Ectodermal cell (in vitro differentiated cells): ENCODE measurements around the gene TUB.

Source experiments
- H3K27ac ChIP-seq: 2 replicates; pipeline ENCODE4 v1.7.0; 2013; ENCODE audit warnings: mild to moderate bottlenecking, low read depth, low read length; ENCODE audit not compliant: insufficient read depth, poor library complexity, severe bottlenecking
- H3K27me3 ChIP-seq: 2 replicates; pipeline ENCODE4 v1.7.0; 2013; ENCODE audit warnings: mild to moderate bottlenecking, low read length; ENCODE audit not compliant: insufficient read depth, control insufficient read depth, poor library complexity, severe bottlenecking
- H3K36me3 ChIP-seq: one replicate; pipeline ENCODE4 v1.7.0; 2013; ENCODE audit warnings: low read length; ENCODE audit not compliant: control insufficient read depth, insufficient read depth
- H3K4me1 ChIP-seq: one replicate; pipeline ENCODE4 v1.7.0; 2013; ENCODE audit warnings: low read length; ENCODE audit not compliant: control insufficient read depth, insufficient read depth
- H3K4me3 ChIP-seq: 2 replicates; pipeline ENCODE4 v1.7.0; 2013; ENCODE audit warnings: low read depth, low read length, control low read depth; ENCODE audit not compliant: insufficient read depth
- H3K9me3 ChIP-seq: 2 replicates; pipeline ENCODE4 v1.7.0; 2013; ENCODE audit warnings: mild to moderate bottlenecking, low read length, moderate library complexity; ENCODE audit not compliant: control insufficient read depth
- WGBS, 2 experiments: methylation state at CpG; one replicate each; pipeline ENCODE4 v1.1.7; 2013; ENCODE audit warnings: missing lambda C conversion rate in 2 of 2; 5-methylcytosine and 5-hydroxymethylcytosine counted together

Gene TUB

GRCh38 chr11:8060801-8061554 lies 20.0 kb upstream of the TUB start:
- Histone ChIP-seq H3K9me3 (no peaks in the 10 kb centered on the region), H3K4me1 (peaks cover 4% of the 10 kb centered on the region), H3K4me3 (no peak overlapping the region), H3K27me3 (no peaks in the 10 kb centered on the region), H3K27ac (no peak overlapping the region), H3K36me3 (no peaks in the 10 kb centered on the region)
- 90 to 92% methylated on average over 12 of the region's 12 CpGs for WGBS, 2 experiments

GRCh38 chr11:8061555-8062428 lies 19.2 kb upstream of the TUB start:
- Histone ChIP-seq H3K27me3 (no peaks in the 10 kb centered on the region), H3K9me3 (no peaks in the 10 kb centered on the region), H3K36me3 (no peaks in the 10 kb centered on the region), H3K4me3 (no peak overlapping the region), H3K27ac (no peak overlapping the region), H3K4me1 (peaks cover 4% of the 10 kb centered on the region)
- WGBS, 2 experiments, result 92% methylated on average over 22 of the region's 22 CpGs

- H3K9me3 ChIP-seq, result no peaks in the 10 kb centered on the region
- H3K27ac ChIP-seq, result no peak overlapping the region
- WGBS, 2 experiments, result 91 to 93% methylated on average over 13 of the region's 13 CpGs
- peaks cover 4% of the 10 kb centered on the region for H3K4me1 ChIP-seq
- no peaks in the 10 kb centered on the region for H3K36me3 ChIP-seq
- no peaks in the 10 kb centered on the region for H3K27me3 ChIP-seq
- no peak overlapping the region for H3K4me3 ChIP-seq
Observed at GRCh38 chr11:8062781-8063257, 18.2 kb upstream of the TUB start.

DNA sequence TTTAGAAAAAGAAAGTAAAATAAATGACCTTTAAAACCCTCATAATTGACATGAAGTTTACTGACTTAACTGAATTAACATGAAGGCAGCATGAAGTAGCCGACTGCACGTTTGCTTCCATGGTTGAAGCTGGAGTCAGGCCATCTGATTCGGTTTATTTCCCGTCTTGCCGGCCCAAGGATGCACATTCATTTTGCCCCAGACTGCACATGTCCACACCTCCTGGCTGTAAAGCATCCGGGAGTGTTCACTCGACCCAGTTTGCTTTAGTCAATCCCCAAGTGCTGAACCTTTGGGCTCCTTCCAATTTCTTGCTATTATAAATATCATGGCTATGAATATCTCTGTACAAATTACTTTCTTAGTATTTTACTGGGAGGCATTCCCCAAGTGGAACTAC lies 17.7 kb upstream of the TUB start:
- Histone ChIP-seq H3K36me3 (no peaks in the 10 kb centered on the region), H3K9me3 (no peaks in the 10 kb centered on the region), H3K4me1 (peaks cover 4% of the 10 kb centered on the region), H3K4me3 (no peak overlapping the region), H3K27me3 (no peaks in the 10 kb centered on the region), H3K27ac (no peak overlapping the region)
- 92 to 94% methylated on average over 7 of the region's 7 CpGs for WGBS, 2 experiments

DNA sequence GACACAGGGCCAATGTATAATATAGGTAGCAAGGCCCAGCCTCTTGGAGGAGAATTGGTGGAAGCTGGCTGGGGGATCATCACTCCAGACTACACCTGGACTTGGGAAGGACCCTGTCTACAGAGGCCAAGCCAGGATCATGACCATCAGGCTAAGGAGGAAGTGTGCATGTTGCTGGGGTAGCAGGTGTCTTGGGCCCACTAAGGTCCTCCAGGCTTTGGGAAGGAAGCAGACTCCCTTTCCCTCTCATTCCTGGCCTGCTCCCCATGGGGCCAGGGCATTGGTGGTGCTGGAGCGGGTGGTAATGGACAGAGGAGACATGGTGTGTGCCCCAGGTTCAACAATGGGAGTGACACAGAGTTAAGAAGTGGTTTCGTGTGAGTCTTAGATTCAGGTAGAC lies 16.0 kb upstream of the TUB start:
- WGBS, 2 experiments, result 82 to 91% methylated on average over 2 of the region's 2 CpGs
- H3K4me3 ChIP-seq, result no peak overlapping the region
- no peak overlapping the region for H3K27ac ChIP-seq
- H3K4me1 ChIP-seq, result no peaks in the 10 kb centered on the region
- H3K9me3 ChIP-seq, result no peaks in the 10 kb centered on the region
- no peaks in the 10 kb centered on the region for H3K36me3 ChIP-seq
- H3K27me3 ChIP-seq, result no peaks in the 10 kb centered on the region

DNA sequence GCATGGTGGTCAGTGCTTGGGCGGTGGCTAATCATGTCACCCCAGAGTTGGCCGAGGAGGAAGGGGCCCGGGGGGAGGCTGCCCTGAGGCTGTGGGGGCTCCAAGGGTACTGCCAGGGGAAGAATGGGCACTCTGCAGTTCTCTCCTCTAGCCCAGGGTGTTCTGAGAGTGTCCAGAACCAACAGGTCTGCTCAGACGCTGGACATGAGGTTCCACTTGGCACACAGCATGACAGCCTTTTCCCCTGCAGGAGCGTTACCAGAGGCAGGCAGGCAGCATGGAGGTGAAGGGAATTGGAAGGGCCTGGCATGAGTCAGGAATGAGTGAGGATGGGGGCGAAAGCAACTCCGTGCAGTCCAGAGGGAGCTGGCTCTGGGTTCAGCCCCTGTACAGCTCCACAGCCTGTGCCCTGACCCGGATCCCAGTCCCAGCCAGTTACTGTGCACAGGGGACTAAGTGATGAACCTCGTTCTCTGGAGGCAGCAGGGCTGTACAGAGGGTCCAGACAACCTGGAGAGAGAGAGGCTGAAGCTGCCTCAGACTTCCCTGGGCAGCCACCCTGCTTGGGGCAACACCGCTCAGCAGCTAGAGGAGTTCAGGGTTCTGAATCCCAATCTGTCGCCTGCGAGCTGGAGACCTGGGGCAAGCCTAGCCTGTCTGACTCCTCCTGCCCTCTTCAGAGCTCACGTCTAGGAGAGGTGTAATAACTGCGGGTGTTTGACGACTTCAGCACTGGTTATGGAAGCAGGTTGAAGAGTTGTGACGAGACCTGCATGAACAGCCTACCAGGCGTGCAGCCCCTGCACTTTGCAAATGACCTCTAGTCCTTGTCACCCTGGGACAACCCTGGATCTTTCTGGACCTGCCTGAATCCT lies 14.7 kb upstream of the TUB start:
- Histone ChIP-seq H3K27me3 (no peaks in the 10 kb centered on the region), H3K4me1 (no peaks in the 10 kb centered on the region)
- 91% methylated on average over 17 of the region's 17 CpGs for WGBS, 2 experiments

DNA sequence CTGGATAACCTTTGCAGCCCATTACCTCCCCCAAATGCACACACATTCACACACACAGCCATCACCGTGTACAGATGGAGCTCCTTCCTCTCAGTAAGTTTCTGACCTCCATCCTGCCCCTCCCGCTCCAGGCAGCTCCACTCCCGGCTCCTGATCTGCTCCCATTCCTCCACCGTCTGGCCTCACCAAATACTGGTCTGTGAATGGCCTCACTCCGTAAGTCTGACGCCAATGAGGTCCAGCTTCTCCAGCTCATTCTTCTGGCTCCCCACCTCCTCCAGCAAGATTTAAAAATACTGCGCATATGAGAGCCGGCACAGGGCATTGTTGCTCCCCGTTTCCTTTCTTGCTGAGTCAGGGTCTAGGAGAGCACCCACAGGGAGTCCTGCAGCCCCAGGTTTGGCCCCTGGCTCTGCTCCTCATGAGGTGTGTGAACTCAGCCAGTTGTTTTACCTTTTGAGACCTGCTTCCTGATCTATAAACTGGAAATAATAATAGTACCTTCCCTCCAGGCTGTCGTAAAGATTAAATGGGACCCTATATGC lies 14.0 kb upstream of the TUB start:
- no peak overlapping the region for H3K4me3 ChIP-seq
- peaks cover under 1% of the 10 kb centered on the region for H3K4me1 ChIP-seq
- H3K36me3 ChIP-seq, result no peaks in the 10 kb centered on the region
- 80 to 81% methylated on average over 10 of the region's 10 CpGs for WGBS, 2 experiments
- no peak overlapping the region for H3K27ac ChIP-seq
- no peaks in the 10 kb centered on the region for H3K9me3 ChIP-seq
- H3K27me3 ChIP-seq, result peaks cover 6% of the 10 kb centered on the region

More for the DNA sequence above, 14.7 kb upstream of the TUB start:
- Histone ChIP-seq H3K27ac (no peak overlapping the region), H3K9me3 (no peaks in the 10 kb centered on the region), H3K36me3 (no peaks in the 10 kb centered on the region), H3K4me3 (no peak overlapping the region)

DNA sequence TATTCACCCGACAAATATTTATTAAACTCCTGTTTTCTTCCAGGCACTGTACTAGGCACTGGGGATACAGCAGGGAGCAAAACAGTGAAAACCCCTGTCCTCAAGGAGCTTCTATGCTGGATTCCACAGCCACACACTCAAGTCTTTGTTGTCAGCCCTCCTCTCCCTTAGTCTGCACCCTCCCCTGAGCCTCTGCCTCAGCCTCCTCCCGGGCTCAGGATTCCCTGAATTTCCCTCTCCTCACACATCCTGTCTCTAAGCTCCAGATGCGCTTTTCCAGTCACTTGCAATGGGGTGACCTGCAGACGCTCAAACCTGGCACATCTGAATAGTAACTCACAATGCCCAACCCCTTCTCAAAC lies 13.5 kb upstream of the TUB start:
- H3K4me1 ChIP-seq, result peaks cover 6% of the 10 kb centered on the region
- no peak overlapping the region for H3K4me3 ChIP-seq
- H3K36me3 ChIP-seq, result no peaks in the 10 kb centered on the region
- H3K27me3 ChIP-seq, result peaks cover 9% of the 10 kb centered on the region
- no peak overlapping the region for H3K27ac ChIP-seq
- H3K9me3 ChIP-seq, result no peaks in the 10 kb centered on the region
- WGBS, 2 experiments, result 88 to 90% methylated on average over 4 of the region's 4 CpGs

DNA sequence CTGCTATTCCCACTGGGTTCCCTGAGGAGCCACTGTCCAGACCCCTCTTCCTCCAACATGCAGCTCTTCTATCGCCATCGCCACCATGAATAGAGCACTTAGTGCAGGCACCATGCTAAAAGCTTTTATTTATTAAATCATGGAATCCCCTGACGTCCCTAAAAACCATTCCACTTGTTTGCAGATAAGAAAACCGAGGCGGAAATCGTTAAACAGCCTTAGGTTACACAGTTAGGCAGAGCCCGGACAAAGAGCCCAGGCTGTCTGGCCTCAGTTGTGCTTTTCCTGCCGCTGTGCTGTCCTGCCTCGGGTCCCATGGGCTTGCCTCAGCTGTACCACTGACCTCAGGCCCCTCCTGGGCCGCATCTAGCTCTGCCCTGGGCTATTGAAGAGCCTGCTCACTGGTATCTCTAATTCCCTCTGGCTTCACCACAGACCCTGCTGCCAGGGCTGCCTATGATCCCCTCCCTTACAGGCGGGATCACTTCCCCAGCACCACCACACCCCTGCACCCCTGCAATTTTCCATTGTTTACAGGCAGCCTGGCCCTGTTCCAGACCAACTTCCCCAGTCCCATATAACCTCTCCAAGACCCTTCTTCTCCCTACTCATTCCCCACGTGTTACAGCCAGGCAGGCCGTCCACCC lies 13.0 kb upstream of the TUB start:
- peaks cover 9% of the 10 kb centered on the region for H3K27me3 ChIP-seq
- 82% methylated on average over 13 of the region's 13 CpGs for WGBS, 2 experiments
- H3K4me3 ChIP-seq, result no peak overlapping the region
- peaks cover 11% of the 10 kb centered on the region for H3K4me1 ChIP-seq
- no peaks in the 10 kb centered on the region for H3K36me3 ChIP-seq
- H3K27ac ChIP-seq, result no peak overlapping the region
- H3K9me3 ChIP-seq, result no peaks in the 10 kb centered on the region
